Neural cell (in vitro differentiated cells): ENCODE measurements around the gene CYP11A1. TPM values are rescaled to one million over a fixed set of nuclear protein-coding genes. Genes with fewer than 3 reads are reported as not detected.

Experiments used
- H2AFZ ChIP-seq: fragments of 200-600, 300-800 bp; sonication (generic), shearing (Covaris generic); 2 replicates; pipeline ENCODE4 v1.6.0; 2014; ENCODE audit warnings: low read depth, mild to moderate bottlenecking, antibody characterized with exemption, low read length, moderate library complexity
- H3F3A ChIP-seq: fragments of 200-600 bp; shearing (Covaris generic); 2 replicates; pipeline ENCODE4 v1.6.1; 2016; ENCODE audit warnings: mild to moderate bottlenecking, moderate library complexity, mixed read lengths, antibody characterized with exemption, low read length; ENCODE audit not compliant: insufficient read depth, poor library complexity, severe bottlenecking
- H3K27ac ChIP-seq: fragments of 200-600, 300-800 bp; sonication (generic), shearing (Covaris generic); 2 replicates; pipeline ENCODE4 v1.5.1; 2014; ENCODE audit warnings: mild to moderate bottlenecking, low read length, moderate library complexity
- H3K27me3 ChIP-seq: fragments of 300-800, 200-600 bp; sonication (generic), shearing (Covaris generic); 2 replicates; pipeline ENCODE4 v1.6.0; 2014; ENCODE audit warnings: mild to moderate bottlenecking, low read depth, low read length, moderate library complexity; ENCODE audit not compliant: insufficient read depth
- H3K36me3 ChIP-seq: fragments of 300-800, 200-600 bp; sonication (generic), shearing (Covaris generic); 2 replicates; pipeline ENCODE4 v1.5.1; 2014; ENCODE audit warnings: mild to moderate bottlenecking, antibody characterized with exemption, low read length, moderate library complexity; ENCODE audit not compliant: insufficient read depth
- H3K4me2 ChIP-seq: fragments of 300-800, 200-600 bp; sonication (generic), shearing (Covaris generic); 2 replicates; pipeline ENCODE4 v1.6.0; 2014; ENCODE audit warnings: mild to moderate bottlenecking, low read length
- H3K4me3 ChIP-seq: fragments of 300-800, 200-600 bp; sonication (generic), shearing (Covaris generic); 2 replicates; pipeline ENCODE4 v1.5.1; 2014; ENCODE audit warnings: mild to moderate bottlenecking, low read length, moderate library complexity
- H3K79me2 ChIP-seq: fragments of 200-600 bp; shearing (Covaris generic); replicated peaks from 2 replicates; pipeline ENCODE4 v1.6.0; 2014; ENCODE audit warnings: mild to moderate bottlenecking, low read length, moderate library complexity; ENCODE audit not compliant: insufficient read depth
- H3K9ac ChIP-seq: fragments of 300-800, 200-600 bp; sonication (generic), shearing (Covaris generic); 2 replicates; pipeline ENCODE4 v1.6.1; 2016; ENCODE audit warnings: mild to moderate bottlenecking, low read length, mixed read lengths
- H3K9me2 ChIP-seq: fragments of 200-600 bp; shearing (Covaris generic); 2 replicates; pipeline ENCODE4 v1.6.1; 2016; ENCODE audit warnings: mild to moderate bottlenecking, low read length, mixed read lengths; ENCODE audit not compliant: insufficient read depth
- H3K9me3 ChIP-seq: fragments of 200-600, 300-800 bp; sonication (generic), shearing (Covaris generic); 2 replicates; pipeline ENCODE4 v1.6.1; 2016; ENCODE audit warnings: mild to moderate bottlenecking, mixed run types, low read length, moderate library complexity, mixed read lengths
- H4K20me1 ChIP-seq: fragments of 200-600 bp; shearing (Covaris generic); 2 replicates; pipeline ENCODE4 v1.6.1; 2016; ENCODE audit warnings: mild to moderate bottlenecking, mixed run types; ENCODE audit not compliant: insufficient read depth
- EP300 ChIP-seq: fragments of 450-650 bp; conservative IDR thresholded peaks from 2 replicates; pipeline ENCODE4 v1.6.1; 2014; ENCODE audit warnings: antibody characterized with exemption, mild to moderate bottlenecking, moderate library complexity; ENCODE audit not compliant: poor library complexity, severe bottlenecking
- EZH2 ChIP-seq: fragments of 200-600, 300-800 bp; shearing (Covaris generic), sonication (generic); IDR thresholded peaks from 2 replicates; pipeline ENCODE4 v1.6.1; 2014; ENCODE audit warnings: antibody characterized with exemption, low read length, borderline replicate concordance, mild to moderate bottlenecking; ENCODE audit not compliant: insufficient read depth, poor library complexity, severe bottlenecking
- MXI1 ChIP-seq: fragments of 450-650 bp; conservative IDR thresholded peaks from 2 replicates; pipeline ENCODE4 v1.6.1; 2014; ENCODE audit warnings: antibody characterized with exemption, mild to moderate bottlenecking; ENCODE audit not compliant: poor library complexity, severe bottlenecking
- POLR2AphosphoS5 ChIP-seq: IDR thresholded peaks from 2 replicates; pipeline ENCODE4 v1.6.1; 2012
- RAD21 ChIP-seq: fragments of 450-650 bp; conservative IDR thresholded peaks from 2 replicates; pipeline ENCODE4 v1.6.1; 2014; ENCODE audit warnings: antibody characterized with exemption, mild to moderate bottlenecking, moderate library complexity
- SMC3 ChIP-seq: fragments of 450-650 bp; conservative IDR thresholded peaks from 2 replicates; pipeline ENCODE4 v1.6.1; 2014; ENCODE audit warnings: antibody characterized with exemption, mild to moderate bottlenecking, moderate library complexity; ENCODE audit not compliant: poor library complexity
- TAF1 ChIP-seq: IDR thresholded peaks from 2 replicates; pipeline ENCODE4 v1.6.1; 2012; ENCODE audit warnings: low read depth
- polyA plus RNA-seq: library from polyadenylated mRNA; depleted of rRNA; stranded (reverse); fragments of >200 nt; gene quantifications from 2 replicates; pipeline ENCODE4 v1.2.3, GENCODE V29; 2014
- TF ChIP-seq, protein P1 (sequence below): fragments of 450-650 bp; IDR thresholded peaks from 2 replicates; pipeline ENCODE4 v1.5.1; 2014; ENCODE audit warnings: antibody characterized with exemption, mild to moderate bottlenecking, moderate library complexity; ENCODE audit not compliant: poor library complexity, severe bottlenecking
- TF ChIP-seq, protein P2 (sequence below): IDR thresholded peaks from 2 replicates; pipeline ENCODE4 v1.6.1; 2012; ENCODE audit warnings: borderline replicate concordance

Gene CYP11A1
- polyA plus RNA-seq, 1 donor from 2014 or later = not detected

DNA sequence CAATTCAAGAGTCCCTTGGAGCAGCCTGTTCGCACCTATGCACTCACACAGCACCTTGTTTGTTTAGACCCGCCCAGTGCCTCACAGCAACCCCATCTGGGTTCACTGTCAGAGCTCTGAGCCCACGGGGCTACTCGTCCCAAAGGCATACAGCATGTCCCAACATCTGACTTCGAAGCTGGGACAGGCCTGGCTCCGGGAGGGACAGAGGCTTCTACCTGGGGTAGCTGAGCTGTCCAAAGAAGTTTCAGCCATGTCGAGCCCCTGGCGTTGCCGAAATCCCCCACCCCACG is 28.6 kb upstream of the CYP11A1 start:
- Histone ChIP-seq H3K9ac (no peak overlapping the region), H4K20me1 (no peaks in the 10 kb centered on the region), H3K9me3 (no peaks in the 10 kb centered on the region), H2AFZ (no peak overlapping the region), H3K27me3 (no peaks in the 10 kb centered on the region), H3K9me2 (no peaks in the 10 kb centered on the region), H3K4me3 (no peak overlapping the region), H3F3A (no peaks in the 10 kb centered on the region), H3K36me3 (no peaks in the 10 kb centered on the region), H3K27ac (no peak overlapping the region), H3K79me2 (no peaks in the 10 kb centered on the region), H3K4me2 (no peak overlapping the region)
- TF ChIP-seq, protein P1, sequence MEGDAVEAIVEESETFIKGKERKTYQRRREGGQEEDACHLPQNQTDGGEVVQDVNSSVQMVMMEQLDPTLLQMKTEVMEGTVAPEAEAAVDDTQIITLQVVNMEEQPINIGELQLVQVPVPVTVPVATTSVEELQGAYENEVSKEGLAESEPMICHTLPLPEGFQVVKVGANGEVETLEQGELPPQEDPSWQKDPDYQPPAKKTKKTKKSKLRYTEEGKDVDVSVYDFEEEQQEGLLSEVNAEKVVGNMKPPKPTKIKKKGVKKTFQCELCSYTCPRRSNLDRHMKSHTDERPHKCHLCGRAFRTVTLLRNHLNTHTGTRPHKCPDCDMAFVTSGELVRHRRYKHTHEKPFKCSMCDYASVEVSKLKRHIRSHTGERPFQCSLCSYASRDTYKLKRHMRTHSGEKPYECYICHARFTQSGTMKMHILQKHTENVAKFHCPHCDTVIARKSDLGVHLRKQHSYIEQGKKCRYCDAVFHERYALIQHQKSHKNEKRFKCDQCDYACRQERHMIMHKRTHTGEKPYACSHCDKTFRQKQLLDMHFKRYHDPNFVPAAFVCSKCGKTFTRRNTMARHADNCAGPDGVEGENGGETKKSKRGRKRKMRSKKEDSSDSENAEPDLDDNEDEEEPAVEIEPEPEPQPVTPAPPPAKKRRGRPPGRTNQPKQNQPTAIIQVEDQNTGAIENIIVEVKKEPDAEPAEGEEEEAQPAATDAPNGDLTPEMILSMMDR = no peak
- TF ChIP-seq EZH2 (no peak), EP300 (no peak), RAD21 (no peak), TAF1 (no peak), SMC3 (no peak), MXI1 (no peak), POLR2AphosphoS5 (no peak)
- TF ChIP-seq, protein P2, sequence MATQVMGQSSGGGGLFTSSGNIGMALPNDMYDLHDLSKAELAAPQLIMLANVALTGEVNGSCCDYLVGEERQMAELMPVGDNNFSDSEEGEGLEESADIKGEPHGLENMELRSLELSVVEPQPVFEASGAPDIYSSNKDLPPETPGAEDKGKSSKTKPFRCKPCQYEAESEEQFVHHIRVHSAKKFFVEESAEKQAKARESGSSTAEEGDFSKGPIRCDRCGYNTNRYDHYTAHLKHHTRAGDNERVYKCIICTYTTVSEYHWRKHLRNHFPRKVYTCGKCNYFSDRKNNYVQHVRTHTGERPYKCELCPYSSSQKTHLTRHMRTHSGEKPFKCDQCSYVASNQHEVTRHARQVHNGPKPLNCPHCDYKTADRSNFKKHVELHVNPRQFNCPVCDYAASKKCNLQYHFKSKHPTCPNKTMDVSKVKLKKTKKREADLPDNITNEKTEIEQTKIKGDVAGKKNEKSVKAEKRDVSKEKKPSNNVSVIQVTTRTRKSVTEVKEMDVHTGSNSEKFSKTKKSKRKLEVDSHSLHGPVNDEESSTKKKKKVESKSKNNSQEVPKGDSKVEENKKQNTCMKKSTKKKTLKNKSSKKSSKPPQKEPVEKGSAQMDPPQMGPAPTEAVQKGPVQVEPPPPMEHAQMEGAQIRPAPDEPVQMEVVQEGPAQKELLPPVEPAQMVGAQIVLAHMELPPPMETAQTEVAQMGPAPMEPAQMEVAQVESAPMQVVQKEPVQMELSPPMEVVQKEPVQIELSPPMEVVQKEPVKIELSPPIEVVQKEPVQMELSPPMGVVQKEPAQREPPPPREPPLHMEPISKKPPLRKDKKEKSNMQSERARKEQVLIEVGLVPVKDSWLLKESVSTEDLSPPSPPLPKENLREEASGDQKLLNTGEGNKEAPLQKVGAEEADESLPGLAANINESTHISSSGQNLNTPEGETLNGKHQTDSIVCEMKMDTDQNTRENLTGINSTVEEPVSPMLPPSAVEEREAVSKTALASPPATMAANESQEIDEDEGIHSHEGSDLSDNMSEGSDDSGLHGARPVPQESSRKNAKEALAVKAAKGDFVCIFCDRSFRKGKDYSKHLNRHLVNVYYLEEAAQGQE = no peak

DNA sequence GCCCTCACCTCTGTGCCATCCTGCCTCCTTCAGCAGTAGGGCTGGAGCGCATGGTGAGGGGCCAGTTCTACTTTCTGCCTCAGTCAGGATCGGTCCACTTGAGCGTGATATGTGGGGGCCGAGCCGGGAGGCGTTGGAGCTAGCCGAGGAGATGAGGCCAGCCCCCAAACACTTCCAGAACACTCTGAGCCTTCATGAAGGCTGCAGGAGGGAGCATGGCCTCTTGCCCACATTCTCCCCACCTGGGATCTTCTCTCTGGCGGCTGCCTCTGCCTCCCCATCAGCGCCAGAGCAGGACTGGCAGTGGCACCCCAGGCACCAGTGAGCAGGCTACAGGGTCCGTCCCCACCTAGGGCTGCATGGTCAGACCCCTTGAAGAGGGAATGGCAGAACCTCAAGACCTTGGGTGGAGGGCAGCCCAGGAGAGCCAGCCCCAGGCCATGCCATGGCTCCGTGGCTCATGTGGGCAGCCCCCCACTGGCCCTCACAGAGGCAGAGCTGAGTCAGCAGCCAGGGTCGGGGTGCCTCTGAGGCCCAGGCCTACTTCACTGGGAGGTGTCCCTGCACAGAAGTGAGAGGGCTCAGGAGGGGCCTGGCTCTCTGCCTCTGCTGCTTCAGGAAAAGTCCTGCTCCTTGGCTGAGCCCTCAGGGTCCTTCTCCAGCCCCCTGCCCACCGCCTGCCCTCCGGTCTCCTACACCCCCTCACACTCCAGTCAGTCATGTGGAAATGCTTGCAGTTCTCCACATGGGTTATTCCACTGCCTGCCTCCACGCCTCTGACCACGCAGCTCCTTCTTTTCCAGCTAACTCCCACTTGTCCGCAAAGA is 28.1 kb upstream of the CYP11A1 start:
- Histone ChIP-seq H3K27me3 (no peaks in the 10 kb centered on the region), H2AFZ (no peak overlapping the region), H3K4me2 (no peak overlapping the region), H3K9me2 (no peaks in the 10 kb centered on the region), H3K9ac (no peak overlapping the region), H3F3A (no peaks in the 10 kb centered on the region), H3K4me3 (no peak overlapping the region), H3K27ac (no peak overlapping the region), H3K36me3 (no peaks in the 10 kb centered on the region), H3K79me2 (no peaks in the 10 kb centered on the region), H3K9me3 (no peaks in the 10 kb centered on the region), H4K20me1 (no peaks in the 10 kb centered on the region)
- TF ChIP-seq, protein P2 = no peak
- no peak for TF ChIP-seq MXI1
- TF ChIP-seq SMC3 = no peak
